ENCODE results near the gene IGFBP7.

Gene IGFBP7

DNA sequence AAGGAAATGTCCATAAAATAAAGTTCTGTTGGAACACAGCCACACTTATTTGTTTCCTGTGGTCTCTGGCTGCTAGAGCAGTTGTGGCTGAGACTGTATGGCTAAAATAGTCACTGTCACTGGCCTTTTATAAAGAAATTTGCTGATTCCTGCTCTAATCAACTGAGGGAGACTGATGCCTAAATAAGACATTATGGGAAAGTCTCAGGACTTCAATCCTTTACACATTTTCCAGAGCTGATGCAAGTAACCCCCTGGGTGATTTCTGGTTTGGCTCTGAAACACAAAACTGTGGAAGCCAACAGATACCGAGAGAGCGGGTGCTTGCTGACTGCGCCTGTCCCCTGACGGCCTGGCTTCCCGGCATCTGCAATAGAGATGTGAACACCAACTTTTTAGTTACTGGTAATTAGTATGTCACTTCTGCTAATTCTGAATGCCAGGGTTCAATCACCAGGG, 67.4 kb downstream of the IGFBP7 start:
- DNase-seq (ENCODE audit: low read depth in 3 of 3): no peak

DNA sequence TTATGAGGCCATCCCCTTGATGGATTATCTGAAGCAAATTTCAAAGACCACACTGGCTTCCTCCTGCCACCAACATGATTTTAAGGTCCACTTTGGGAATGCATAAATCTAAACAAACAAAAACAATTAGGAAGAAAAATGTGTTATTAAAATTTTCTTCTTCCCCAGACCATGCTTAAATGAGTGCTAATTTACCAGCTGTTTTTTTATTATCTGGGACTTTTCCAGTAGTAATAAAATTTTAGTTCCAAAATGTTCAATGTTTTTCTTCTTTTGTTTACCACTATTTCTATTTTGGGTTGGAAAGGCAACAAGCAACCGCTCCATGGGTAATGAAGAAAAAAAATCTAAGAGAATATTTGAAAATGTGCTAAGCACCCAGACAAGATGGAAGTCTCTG, 69.2 kb downstream of the IGFBP7 start:
- DNase-seq (ENCODE audit: low read depth in 3 of 3): no peak

DNA sequence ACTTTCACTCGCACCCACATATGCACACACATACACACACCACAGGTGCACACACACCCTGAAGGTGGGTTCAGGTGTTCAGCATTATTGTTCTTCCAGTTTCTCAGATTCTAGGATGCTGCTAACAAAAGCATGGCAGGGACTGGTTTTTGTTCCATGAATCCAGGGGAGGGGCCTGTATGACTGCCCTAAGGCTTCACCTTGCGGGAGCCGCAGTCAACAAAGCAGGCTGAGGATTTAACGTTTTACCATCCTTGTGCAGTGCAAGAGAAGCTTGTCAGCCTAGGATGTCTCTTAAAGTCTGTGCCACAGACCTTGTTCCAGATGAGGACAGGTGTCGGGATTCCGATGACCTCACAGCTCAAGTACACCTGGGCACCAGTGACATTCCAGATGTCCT, 69.7 kb downstream of the IGFBP7 start:
- DNase-seq (ENCODE audit: low read depth in 3 of 3): no peak

DNA sequence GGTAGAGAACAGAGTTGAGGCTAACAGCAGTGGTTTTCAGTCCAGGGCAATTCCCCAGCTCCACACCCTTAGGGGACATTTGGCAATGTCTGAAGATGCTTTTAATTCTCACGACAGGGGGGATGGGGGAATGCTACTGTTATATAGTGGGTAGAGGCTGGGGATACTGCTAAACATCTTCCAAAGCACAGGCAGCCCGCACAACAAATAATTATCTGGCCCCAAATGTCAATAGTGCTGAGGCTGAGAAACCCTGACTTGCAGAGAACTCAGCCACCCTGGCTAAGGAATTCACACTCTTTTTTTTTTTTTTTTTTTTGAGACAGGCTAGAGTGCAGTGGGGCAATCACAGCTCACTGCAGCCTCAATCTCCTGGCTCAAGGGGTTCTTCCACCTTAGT, 70.8 kb downstream of the IGFBP7 start:
- DNase-seq (ENCODE audit: low read depth in 3 of 3): no peak

DNA sequence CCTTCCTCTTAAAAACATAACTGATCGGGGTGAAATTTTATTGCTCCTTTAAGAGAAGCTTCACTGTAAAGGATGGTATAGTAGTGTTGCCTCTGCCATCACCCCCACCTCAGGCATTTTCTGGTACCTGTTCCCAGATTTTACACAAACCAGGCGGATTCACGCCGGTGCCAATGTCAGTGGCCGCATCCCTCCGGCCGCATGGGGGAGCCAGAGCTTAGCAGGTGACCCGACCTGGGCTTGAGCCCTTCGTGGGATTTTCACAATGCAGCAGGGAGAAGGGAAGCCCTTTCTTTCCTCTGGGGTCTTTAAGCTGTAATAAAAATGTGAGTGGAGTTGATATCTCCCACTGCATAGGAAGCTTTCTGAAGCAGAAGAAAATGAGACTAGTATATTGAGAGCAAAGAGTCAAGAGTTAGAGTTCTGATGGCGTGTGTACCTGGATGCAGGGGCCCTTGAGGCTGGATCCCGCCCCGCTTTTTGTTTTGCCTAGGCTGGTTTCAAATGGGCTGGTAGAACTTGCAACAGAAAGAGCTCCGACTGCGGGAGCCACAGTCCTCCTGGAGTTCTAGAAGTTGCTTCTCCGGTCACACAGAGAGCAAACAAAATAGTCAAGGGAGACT, 72.1 kb downstream of the IGFBP7 start:
- DNase-seq (ENCODE audit: low read depth in 3 of 3): no peak

DNA sequence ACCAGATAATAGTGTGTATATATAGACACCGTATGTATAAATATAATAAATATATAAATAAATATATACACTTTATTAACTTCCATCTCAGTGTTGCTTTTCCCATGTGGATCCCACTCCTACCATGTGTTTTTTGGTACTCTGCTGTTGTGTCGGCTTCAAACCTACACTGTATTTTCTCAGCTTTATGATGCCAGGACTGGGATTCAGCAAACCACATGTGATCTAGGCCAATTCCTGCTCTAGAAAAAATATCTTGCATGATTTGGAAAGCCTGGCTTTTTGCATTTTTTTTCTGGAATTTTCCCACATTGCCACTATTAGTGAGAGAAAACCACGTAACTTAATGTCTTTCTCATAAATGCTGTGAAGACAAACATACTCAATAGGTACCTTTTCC, 75.7 kb downstream of the IGFBP7 start:
- no peak for DNase-seq (ENCODE audit: low read depth in 3 of 3)

DNA sequence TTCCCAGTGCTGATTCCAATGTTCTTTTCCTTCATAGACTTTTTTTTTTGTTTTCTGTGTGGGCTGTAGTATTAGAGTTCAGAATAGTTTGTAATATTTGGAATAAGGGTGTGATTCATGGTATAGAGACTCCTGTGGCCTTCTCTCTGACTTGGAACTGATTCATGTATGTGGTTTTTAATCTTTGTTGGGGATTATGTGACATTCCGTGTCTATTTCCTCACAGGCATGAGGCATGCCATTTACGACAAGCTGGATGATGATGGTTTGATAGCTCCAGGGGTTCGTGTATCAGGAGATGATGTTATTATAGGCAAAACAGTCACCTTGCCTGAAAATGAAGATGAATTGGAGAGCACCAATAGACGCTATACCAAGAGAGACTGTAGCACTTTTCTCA, 87.1 kb downstream of the IGFBP7 start:
- DNase-seq (ENCODE audit: low read depth in 3 of 3): no peak

DNA sequence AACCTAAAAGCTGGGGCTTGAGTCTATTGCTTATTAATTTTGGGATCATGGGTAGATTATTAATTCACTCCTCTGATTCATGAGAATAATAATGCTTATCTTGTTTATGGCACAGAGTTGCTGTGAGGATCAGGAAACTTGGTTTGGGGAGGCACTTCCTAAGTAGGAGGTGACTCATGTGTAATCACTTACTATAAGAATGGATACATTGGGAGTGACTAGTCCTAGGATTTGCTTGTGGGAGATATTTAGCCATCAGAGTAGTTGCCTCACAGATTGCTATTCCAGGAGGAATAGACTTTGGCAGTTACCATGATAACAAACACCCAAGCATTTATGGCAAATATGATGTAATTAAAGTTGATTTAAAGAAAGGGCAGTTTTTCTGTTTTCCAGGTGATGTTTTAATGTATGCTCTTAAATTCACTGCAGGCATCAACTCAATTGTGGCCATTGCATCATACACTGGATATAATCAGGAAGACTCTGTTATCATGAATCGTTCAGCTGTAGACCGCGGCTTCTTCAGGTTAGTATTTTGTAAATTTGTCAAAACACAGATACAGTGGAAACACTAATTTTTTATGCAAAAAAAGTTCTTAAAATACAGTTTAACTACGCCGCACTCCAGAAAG, 89.6 kb downstream of the IGFBP7 start:
- no peak for DNase-seq (ENCODE audit: low read depth in 3 of 3)

DNA sequence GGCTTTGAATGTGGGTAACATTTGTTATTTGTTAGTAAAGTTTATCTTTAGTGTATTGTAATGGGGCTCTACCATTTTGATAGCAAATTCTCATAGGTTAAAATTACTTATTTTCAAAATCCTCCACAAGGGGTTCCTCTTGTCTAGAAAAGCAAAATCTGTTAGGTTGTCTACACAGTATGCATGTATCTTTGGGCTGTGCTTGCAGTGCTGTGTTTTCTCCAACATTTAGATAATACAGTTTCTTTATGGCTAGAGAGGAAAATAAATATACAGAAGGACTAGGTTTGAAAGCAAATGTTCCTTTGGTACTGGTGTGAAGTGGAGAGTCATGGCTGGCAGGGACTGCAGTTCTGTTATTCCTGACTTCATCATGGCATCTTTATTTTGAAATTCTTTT, 91.2 kb downstream of the IGFBP7 start:
- no peak for DNase-seq (ENCODE audit: low read depth in 3 of 3)

DNA sequence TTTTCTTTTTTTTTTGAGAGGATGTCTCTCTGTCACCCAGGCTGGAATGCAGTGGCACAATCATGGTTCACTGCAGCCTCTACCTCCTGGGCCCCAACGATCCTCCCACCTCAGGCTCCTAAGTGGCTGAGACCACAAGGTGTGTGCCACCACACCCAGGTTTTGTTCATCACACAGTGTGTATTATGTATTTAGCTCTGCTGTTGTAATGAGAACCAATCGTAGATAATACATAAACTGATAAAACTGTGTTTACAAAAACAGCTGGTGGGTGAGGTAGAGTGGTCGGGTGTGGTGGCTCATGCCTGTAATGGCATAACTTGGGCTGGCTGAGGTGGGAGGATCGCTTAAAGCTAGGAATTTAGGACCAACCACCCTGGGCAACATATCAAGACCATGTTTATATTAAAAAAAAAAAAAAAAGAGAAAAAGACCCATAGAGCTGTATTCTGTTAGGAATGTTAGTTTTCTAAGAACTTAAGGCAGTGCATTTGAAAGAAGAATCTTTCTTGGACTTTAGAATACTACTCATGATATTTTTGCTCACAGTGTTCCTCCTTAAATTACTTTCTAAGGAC, 96.6 kb downstream of the IGFBP7 start:
- no peak for DNase-seq (ENCODE audit: low read depth in 3 of 3)

DNA sequence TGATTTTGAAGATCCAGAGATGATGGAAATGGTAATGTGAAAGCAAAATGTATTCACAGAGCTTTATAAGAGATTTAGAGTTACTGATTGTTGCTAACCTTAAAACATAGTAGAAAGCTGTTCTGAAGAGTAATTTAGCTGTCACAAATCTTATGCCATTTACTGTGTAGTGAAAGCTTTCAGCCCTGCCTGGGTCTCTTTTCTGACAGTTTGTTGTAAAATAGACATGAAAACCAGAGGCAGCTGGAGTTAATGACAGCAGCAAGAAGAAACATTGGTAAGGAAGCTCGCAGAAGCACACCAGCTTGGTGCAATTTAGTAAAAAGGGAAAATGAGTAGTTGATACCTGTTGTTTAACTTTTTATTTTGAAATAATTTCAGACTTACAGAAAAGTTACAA, 110.4 kb downstream of the IGFBP7 start:
- DNase-seq (ENCODE audit: low read depth in 3 of 3): no peak

DNA sequence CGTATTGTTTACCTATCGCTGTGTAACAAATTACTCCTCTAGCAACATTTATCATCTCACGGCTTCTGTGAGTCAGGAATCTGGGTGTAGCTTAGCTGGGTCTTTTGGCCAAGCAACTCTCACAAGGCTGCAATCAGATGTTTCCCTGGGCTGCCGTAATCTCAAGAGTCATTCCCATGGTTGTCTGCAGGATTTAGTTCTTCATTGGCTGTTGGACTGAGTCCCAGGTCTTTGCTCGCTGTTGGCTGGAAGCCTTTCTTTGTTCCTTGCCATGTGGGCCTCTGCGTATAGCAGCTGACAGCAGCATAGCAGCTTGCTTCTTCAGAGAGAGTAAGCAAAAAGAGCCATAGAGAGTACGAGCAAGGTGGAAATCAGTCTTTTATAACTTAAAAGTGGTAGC, 114.7 kb downstream of the IGFBP7 start:
- DNase-seq (ENCODE audit: low read depth in 3 of 3): no peak

DNA sequence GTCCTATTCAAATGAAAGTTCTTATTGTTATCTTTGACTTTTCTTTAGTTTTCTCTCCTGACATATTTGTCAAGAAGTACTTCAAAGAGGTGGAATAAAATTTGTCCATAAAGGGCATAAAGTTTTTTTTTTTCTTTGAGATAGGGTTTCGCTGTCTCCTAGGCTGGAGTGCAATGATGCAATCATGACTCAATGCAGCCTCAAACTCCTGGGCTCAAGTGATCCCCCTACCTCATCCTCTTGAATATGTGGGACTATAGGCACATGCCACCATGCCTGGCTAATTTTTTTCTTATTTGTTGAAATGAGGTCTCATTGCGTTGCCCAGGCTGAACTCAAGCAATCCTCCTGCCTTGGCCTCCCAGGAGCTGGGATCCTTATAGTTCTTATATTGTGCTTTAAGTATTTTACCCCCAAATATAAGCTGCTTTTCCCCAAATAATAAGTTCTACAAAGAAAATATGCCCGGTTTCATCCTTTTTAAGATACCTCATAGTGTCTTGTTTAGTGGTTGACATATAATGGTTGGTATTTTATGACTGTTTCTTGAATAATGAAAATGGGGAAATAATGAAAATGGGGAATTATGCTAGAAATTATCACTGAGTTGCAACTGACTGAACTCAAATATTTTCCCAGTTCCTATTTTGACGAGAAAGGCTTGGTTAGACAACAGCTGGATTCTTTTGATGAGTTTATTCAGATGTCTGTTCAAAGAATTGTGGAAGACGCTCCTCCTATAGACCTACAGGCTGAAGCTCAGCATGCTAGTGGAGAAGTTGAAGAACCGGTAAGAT, 119.9 kb downstream of the IGFBP7 start:
- DNase-seq (ENCODE audit: low read depth in 3 of 3): no peak

DNA sequence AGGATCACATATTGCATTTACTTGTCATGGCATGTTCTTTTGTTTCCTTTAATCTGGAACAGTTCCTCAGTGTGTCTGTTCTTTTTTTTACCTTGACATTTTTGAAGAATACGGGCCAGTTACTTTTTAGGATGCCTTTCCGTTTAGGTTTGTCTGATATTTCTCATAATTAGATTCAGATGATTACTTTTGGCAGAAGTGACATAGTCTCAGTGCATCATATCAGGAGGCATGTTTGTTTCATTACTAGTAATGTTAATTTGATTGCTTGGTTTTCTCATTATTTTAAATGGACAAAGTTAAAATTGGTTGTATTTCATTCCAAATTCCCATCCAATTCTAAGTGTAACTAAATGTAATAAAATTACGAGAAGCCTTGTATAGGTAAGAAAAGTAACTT, 123.2 kb downstream of the IGFBP7 start:
- no peak for DNase-seq (ENCODE audit: low read depth in 3 of 3)

DNA sequence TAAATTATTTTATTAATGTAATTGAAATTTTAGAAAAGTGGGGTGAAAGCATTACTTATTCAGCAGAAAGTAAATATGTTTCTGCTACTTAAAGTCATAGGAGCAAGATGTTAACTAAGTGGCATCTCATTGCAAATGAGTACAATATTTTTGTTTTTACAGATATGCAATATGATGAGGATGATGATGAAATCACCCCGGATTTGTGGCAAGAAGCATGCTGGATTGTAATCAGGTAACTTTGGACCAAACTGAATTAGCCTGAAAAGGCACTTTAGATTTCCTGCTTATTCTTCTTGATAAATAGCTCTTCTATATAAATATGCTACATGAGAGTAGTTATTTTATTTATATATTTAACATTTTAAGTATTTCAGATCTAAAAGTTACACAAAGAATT, 124.0 kb downstream of the IGFBP7 start:
- DNase-seq (ENCODE audit: low read depth in 3 of 3): no peak

DNA sequence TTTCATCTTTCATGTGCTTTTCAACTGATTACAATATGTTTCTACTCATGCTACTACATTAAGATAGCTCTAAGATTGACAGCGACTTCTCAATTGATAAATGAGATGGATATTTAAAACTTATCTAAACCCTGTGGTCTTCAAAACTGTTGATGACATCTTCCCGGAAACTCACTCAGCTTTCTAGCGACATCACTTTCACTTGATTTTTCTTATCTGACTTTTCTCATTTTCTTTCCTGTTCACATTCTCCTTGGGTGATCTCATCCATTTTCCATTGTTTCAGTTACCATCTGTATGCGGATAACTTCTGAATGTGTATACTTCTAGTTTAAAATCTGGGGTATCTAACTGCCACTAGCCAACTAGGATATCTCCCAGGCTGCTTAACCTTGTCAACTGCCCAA, 128.4 kb downstream of the IGFBP7 start:
- DNase-seq (ENCODE audit: low read depth in 3 of 3): no peak

Data from stimulated activated CD4-positive, alpha-beta T cell treated with anti-CD3 and anti-CD28 coated beads, TNF-alpha, amount 100 ng/mL, for 4 hours (primary cell).